GM18861 (cell line): ENCODE data around the gene PARL.
"Not testable (repeated sequence)": the region's sequence is repeated elsewhere in the genome, so short reads cannot be mapped to it uniquely, and the experiment has no call there.

Experiments used
- ATAC-seq: cut with Tn5 transposase; IDR thresholded peaks from one replicate; pipeline ENCODE4 v1.9.1; 2021; ENCODE audit not compliant: unreplicated experiment

The PARL gene

GRCh38 chr3:183792976-183793375 is 91.7 kb downstream of the PARL start:
- ATAC-seq, result no peak

GRCh38 chr3:183790700-183791099 is 94.0 kb downstream of the PARL start:
- ATAC-seq, result no peak

GRCh38 chr3:183789826-183790225 is 94.9 kb downstream of the PARL start:
- no peak for ATAC-seq

GRCh38 chr3:183784503-183784902 is 100.2 kb downstream of the PARL start:
- ATAC-seq, result not testable (repeated sequence)

- ATAC-seq, result no peak
Measured at GRCh38 chr3:183782576-183783276, 102.0 kb downstream of the PARL start.

GRCh38 chr3:183781246-183781645 is 103.4 kb downstream of the PARL start:
- no peak for ATAC-seq

- ATAC-seq, result no peak
Measured at GRCh38 chr3:183779896-183780465, 104.7 kb downstream of the PARL start.
